Calu3 (cell line): Measurements from ENCODE around the gene BCAS1. TPM values are rescaled to one million over a fixed set of nuclear protein-coding genes. Genes with fewer than 3 reads are reported as not detected.
A peak's percentile ranks its signal among the peaks of the same experiment; 100 is the strongest.

ENCODE experiments used
- BruUV-seq: library from RNA; stranded (reverse); fragments of 400-500 nt; replicated peaks from 2 replicates; lab custom pipeline; 2021; lab: Mats Ljungman, UMichigan
- CTCF ChIA-PET: fragments of 300-600 bp; sonication (Branson Sonifier 250); formaldehyde crosslinking; loops from one replicate; lab custom pipeline; 2022; ENCODE audit warnings: antibody characterized with exemption; lab: Charles Lee
- DNase-seq: peaks from one replicate; pipeline ENCODE4 v3.0.0; 2022
- H3K27ac Mint-ChIP-seq: one replicate; pipeline ENCODE4 v1.8.0; 2022; ENCODE audit warnings: mixed read lengths; ENCODE audit not compliant: unreplicated experiment
- H3K27me3 Mint-ChIP-seq: one replicate; pipeline ENCODE4 v1.8.0; 2022; ENCODE audit warnings: mixed read lengths; ENCODE audit not compliant: unreplicated experiment
- H3K36me3 Mint-ChIP-seq: one replicate; pipeline ENCODE4 v1.8.0; 2022; ENCODE audit warnings: mild to moderate bottlenecking, moderate library complexity, mixed read lengths; ENCODE audit not compliant: insufficient read depth, unreplicated experiment
- H3K4me1 Mint-ChIP-seq: one replicate; pipeline ENCODE4 v1.8.0; 2022; ENCODE audit warnings: mild to moderate bottlenecking, low read depth, mixed read lengths; ENCODE audit not compliant: unreplicated experiment
- H3K4me3 Mint-ChIP-seq: one replicate; pipeline ENCODE4 v1.8.0; 2022; ENCODE audit warnings: mild to moderate bottlenecking, low read depth, moderate library complexity, mixed read lengths; ENCODE audit not compliant: unreplicated experiment
- H3K9me3 Mint-ChIP-seq: one replicate; pipeline ENCODE4 v1.8.0; 2022; ENCODE audit warnings: low read depth, mixed read lengths; ENCODE audit not compliant: unreplicated experiment
- CTCF ChIP-seq: fragments of 200-600 bp; IDR thresholded peaks from one replicate; pipeline ENCODE4 v1.8.0; 2022; ENCODE audit warnings: antibody characterized with exemption; ENCODE audit not compliant: unreplicated experiment
- intact Hi-C: fragments of 100-400 bp; cut with micrococcal nuclease; formaldehyde crosslinking; loops from one replicate; pipeline ENCODE4 v1.10.0; 2022; ENCODE audit not compliant: unreplicated experiment
- total RNA-seq: library from RNA; stranded (reverse); gene quantifications from 2 replicates; pipeline ENCODE4 v1.2.3, GENCODE V29; 2022

The BCAS1 gene
- total RNA-seq, 1 experiment from 2014 or later, result 11.1 TPM

GRCh38 chr20:53938739-53939138, 131.7 kb downstream of the BCAS1 start:
- no peak for TF ChIP-seq CTCF
- H3K4me3 Mint-ChIP-seq, result no peak overlapping the region
- no peak for DNase-seq
- peaks cover 70% of the 10 kb centered on the region for H3K4me1 Mint-ChIP-seq
- CTCF ChIA-PET, result interaction anchor here (0.8 to 4.4 kb wide), 10 partner anchors 9 to 391 kb away, joined by 3 to 51 read pairs (median 10); partner anchors contain the start of gene ZNF217
- no peaks in the 10 kb centered on the region for H3K9me3 Mint-ChIP-seq
- peak overlapping the region; percentile 68 for H3K27ac Mint-ChIP-seq
- intact Hi-C loops, result loop anchor here (1.0 kb wide), 1 partner anchor 68 kb away; no protein-coding TSS in a partner anchor
- H3K27me3 Mint-ChIP-seq, result no peaks in the 10 kb centered on the region
- H3K36me3 Mint-ChIP-seq, result no peaks in the 10 kb centered on the region
- BruUV-seq, result no TSS peak

- CTCF ChIA-PET, result interaction anchor here (0.5 to 4.4 kb wide), 5 partner anchors 11 to 450 kb away, joined by 3 to 51 read pairs (median 6); no protein-coding TSS in a partner anchor
- no peak for DNase-seq
- BruUV-seq, result no TSS peak
- H3K4me1 Mint-ChIP-seq, result peaks cover 62% of the 10 kb centered on the region
- no peak overlapping the region for H3K4me3 Mint-ChIP-seq
- no peak overlapping the region for H3K27ac Mint-ChIP-seq
- no peaks in the 10 kb centered on the region for H3K36me3 Mint-ChIP-seq
- H3K9me3 Mint-ChIP-seq, result no peaks in the 10 kb centered on the region
- no peak for TF ChIP-seq CTCF
- intact Hi-C loops, result no loop called here
- H3K27me3 Mint-ChIP-seq, result no peaks in the 10 kb centered on the region
These were observed 132.4 kb downstream of the BCAS1 start for GRCh38 chr20:53937929-53938367.

GRCh38 chr20:53937339-53937741, 133.1 kb downstream of the BCAS1 start:
- H3K9me3 Mint-ChIP-seq, result no peaks in the 10 kb centered on the region
- CTCF ChIA-PET, result interaction anchor here (0.6 to 4.4 kb wide), 2 partner anchors 21 to 449 kb away, joined by 4 to 51 read pairs; no protein-coding TSS in a partner anchor
- BruUV-seq, result no TSS peak
- no peak overlapping the region for H3K27ac Mint-ChIP-seq
- intact Hi-C loops, result no loop called here
- no peaks in the 10 kb centered on the region for H3K27me3 Mint-ChIP-seq
- peaks cover 56% of the 10 kb centered on the region for H3K4me1 Mint-ChIP-seq
- no peak for TF ChIP-seq CTCF
- no peak for DNase-seq
- H3K4me3 Mint-ChIP-seq, result no peak overlapping the region
- no peaks in the 10 kb centered on the region for H3K36me3 Mint-ChIP-seq

GRCh38 chr20:53935344-53936084, 134.9 kb downstream of the BCAS1 start:
- no TSS peak for BruUV-seq
- no peaks in the 10 kb centered on the region for H3K9me3 Mint-ChIP-seq
- no peak for TF ChIP-seq CTCF
- H3K4me1 Mint-ChIP-seq, result peaks cover 51% of the 10 kb centered on the region
- DNase-seq, result no peak
- H3K36me3 Mint-ChIP-seq, result no peaks in the 10 kb centered on the region
- no peaks in the 10 kb centered on the region for H3K27me3 Mint-ChIP-seq
- H3K27ac Mint-ChIP-seq, result peak overlapping the region; percentile 2
- no peak overlapping the region for H3K4me3 Mint-ChIP-seq
- intact Hi-C loops, result no loop called here
- CTCF ChIA-PET, result interaction anchor here (0.7 kb wide), 1 partner anchor 253 kb away, joined by 5 read pairs; no protein-coding TSS in a partner anchor
